Ectodermal cell (in vitro differentiated cells): ENCODE measurements around the gene GNG7.
"Not testable (repeated sequence)": the region's sequence is repeated elsewhere in the genome, so short reads cannot be mapped to it uniquely, and the experiment has no call there.

Experiments
- H3K27ac ChIP-seq: 2 replicates; pipeline ENCODE4 v1.7.0; 2013; ENCODE audit warnings: mild to moderate bottlenecking, low read depth, low read length; ENCODE audit not compliant: insufficient read depth, poor library complexity, severe bottlenecking
- H3K27me3 ChIP-seq: 2 replicates; pipeline ENCODE4 v1.7.0; 2013; ENCODE audit warnings: mild to moderate bottlenecking, low read length; ENCODE audit not compliant: insufficient read depth, control insufficient read depth, poor library complexity, severe bottlenecking
- H3K36me3 ChIP-seq: one replicate; pipeline ENCODE4 v1.7.0; 2013; ENCODE audit warnings: low read length; ENCODE audit not compliant: control insufficient read depth, insufficient read depth
- H3K4me1 ChIP-seq: one replicate; pipeline ENCODE4 v1.7.0; 2013; ENCODE audit warnings: low read length; ENCODE audit not compliant: control insufficient read depth, insufficient read depth
- H3K4me3 ChIP-seq: 2 replicates; pipeline ENCODE4 v1.7.0; 2013; ENCODE audit warnings: low read depth, low read length, control low read depth; ENCODE audit not compliant: insufficient read depth
- H3K9me3 ChIP-seq: 2 replicates; pipeline ENCODE4 v1.7.0; 2013; ENCODE audit warnings: mild to moderate bottlenecking, low read length, moderate library complexity; ENCODE audit not compliant: control insufficient read depth
- WGBS, 2 experiments: methylation state at CpG; one replicate each; pipeline ENCODE4 v1.1.7; 2013; ENCODE audit warnings: missing lambda C conversion rate in 2 of 2; 5-methylcytosine and 5-hydroxymethylcytosine counted together

The GNG7 gene

DNA sequence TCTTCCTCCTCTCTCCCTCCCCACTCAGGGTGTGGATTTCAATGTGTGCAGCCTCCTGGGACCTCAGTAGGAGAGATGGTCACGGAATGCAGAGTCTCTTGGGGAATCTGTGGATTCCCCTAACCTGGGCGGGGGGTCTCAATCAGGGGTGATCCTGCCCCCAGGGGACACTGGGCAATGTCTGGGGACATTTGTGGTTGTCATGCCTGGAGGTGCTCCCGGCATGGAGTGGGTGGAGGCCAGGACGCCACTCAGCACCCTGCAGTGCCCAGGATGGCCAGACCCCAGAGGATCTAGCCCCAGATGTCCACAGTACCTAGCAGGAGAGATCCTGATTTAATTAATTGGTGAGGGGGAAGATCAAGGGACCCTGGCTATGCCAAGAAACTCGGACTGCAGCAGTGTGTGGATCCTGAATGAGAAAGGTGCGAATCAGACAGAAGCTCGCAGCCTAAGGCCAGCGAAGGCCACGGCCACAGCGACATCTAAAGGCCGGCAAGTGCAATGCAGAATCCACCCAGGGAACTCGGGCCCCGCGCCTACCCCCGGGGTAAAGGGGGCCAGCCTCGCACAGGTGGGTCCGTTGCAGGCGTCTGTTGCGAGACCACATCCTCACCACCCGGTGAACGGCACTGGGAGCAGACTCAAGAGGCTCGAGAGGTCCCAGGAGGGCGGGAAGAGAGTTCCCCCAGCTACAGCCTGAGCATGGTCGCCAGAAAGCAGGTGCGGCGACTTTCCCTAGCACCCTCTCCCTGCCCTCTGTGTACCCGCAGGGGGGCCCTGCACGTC lies 88.8 kb downstream of the GNG7 start:
- H3K36me3 ChIP-seq = no peaks in the 10 kb centered on the region
- peaks cover 3% of the 10 kb centered on the region for H3K27me3 ChIP-seq
- no peaks in the 10 kb centered on the region for H3K4me1 ChIP-seq
- WGBS, 2 experiments = 29 to 31% methylated on average over 28 of the region's 28 CpGs
- H3K4me3 ChIP-seq = no peak overlapping the region
- H3K27ac ChIP-seq = no peak overlapping the region
- H3K9me3 ChIP-seq = no peaks in the 10 kb centered on the region

DNA sequence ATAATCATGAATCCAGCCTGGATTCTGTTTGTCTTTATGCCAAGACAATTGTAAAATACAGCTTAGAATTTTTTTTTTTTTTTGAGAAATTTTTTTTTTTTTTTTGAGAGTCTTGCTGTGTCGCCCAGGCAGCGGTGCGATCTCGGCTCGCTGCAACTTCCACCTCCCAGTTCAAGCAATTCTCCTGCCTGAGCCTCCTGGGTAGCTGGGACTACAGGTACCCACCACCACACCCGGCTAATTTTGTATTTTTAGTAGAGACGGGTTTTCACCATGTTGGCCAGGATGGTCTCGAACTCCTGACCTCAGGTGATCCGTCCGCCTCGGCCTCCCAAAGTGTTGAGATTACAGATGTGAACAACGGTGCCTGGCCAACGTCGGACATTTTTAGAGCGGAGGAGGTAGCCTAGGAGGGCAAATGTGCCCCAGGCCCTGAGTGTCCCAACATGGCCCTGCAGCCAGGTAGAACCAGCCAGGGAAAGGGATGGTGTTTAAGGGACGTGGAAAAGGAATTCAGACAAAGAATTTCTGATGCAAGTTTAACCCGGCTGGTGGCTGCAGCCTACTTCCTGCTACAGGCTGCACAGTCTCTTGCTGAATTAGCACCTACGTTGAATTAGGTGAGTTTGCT lies 89.8 kb downstream of the GNG7 start:
- WGBS, 2 experiments = 86 to 87% methylated on average over 18 of the region's 18 CpGs
- Histone ChIP-seq H3K36me3 (no peaks in the 10 kb centered on the region), H3K27me3 (peaks cover 3% of the 10 kb centered on the region), H3K4me1 (no peaks in the 10 kb centered on the region), H3K9me3 (no peaks in the 10 kb centered on the region), H3K27ac (no peak overlapping the region), H3K4me3 (no peak overlapping the region)

DNA sequence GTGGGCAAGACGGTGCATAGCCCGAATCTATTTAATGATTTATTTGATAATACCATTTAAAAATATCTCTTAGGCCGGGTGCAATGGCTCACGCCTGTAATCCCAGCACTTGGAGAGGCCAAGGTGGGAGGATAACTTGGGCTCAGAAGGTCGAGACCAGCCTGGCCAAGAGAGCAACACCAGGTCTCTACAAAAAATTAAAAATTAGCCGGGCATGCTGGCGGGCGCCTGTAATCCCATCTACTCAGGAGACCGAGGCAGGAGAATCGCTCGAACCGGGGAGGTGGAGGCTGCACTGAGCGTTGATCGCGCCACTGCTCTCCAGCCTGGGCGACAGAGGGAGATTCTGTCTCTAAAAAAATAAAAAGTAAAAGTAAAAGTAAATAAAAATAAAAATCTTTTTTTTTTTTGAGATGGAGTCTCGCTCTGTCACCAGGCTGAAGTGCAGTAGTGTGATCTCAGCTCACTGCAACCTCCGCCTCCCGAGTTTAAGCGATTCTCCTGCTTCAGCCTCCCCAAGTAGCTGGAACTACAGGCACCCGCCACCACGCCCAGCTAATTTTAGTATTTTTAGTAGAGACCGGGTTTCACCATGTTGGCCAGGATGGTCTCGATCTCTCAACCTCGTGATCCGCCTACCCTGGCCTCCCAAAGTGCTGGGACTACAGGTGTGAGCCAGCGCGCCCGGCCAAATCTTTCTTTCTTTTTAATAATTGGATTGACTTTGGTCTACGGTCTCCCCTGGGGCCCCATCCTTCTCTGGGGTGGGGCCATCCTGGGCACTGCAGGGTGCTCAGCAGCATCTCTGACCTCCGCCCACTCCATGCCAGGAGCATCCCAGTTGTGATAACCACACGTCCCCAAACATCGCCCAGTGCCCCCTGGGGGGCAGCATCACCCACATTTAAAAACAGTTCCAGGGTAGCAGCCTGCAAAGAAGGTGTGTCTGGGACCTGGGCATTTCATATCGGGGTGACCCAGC lies 90.7 kb downstream of the GNG7 start:
- no peak overlapping the region for H3K4me3 ChIP-seq
- H3K4me1 ChIP-seq = no peaks in the 10 kb centered on the region
- WGBS, 2 experiments = 77 to 83% methylated on average over 31 to 33 of the region's 34 CpGs
- no peaks in the 10 kb centered on the region for H3K9me3 ChIP-seq
- no peak overlapping the region for H3K27ac ChIP-seq
- no peaks in the 10 kb centered on the region for H3K36me3 ChIP-seq
- peaks cover 3% of the 10 kb centered on the region for H3K27me3 ChIP-seq

DNA sequence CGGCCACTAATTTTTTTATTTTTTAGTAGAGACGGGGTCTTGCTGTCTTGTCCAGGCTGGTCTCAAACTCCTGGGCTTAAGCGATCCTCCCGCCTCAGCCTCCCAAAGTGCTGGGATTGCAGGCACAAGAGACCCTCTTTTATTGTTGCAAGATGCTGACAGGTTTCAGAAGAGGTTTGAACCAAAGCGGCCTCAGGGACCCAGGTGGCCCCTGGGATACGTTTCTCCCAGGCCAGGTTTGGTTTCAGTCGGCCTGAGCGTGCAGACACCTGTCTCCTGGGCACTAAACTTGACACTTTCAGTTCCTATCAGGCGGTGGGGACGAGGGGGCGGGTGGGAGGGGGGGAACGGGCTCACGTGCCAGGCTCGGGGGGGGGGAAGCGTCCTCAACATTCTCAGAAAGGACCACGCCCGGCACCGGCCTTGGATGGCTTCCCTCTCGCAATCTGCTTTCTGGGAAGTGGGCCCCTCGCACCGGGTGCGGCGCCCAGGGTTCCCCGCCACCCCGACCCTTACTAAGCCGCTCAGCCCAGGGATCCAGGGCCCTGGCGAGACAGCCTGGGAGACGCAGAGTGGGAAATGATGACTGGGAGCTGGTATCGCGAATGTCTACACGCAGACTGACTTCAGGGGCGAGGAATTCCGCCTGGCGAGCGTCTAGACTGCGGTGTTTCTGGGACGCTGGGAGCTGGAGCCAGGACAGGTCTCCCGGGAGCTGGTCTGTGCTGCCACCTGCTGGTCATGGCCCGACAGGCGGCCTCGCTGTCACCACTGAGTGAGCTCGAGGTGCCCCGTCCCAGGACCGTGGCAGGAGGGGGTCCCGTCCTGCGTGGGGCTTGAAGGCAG lies 91.6 kb downstream of the GNG7 start:
- no peaks in the 10 kb centered on the region for H3K9me3 ChIP-seq
- H3K4me3 ChIP-seq = peak overlapping the region; percentile 20
- no peaks in the 10 kb centered on the region for H3K36me3 ChIP-seq
- 21 to 22% methylated on average over 46 of the region's 46 CpGs for WGBS, 2 experiments
- no peaks in the 10 kb centered on the region for H3K4me1 ChIP-seq
- H3K27me3 ChIP-seq = peaks cover 3% of the 10 kb centered on the region
- no peak overlapping the region for H3K27ac ChIP-seq

DNA sequence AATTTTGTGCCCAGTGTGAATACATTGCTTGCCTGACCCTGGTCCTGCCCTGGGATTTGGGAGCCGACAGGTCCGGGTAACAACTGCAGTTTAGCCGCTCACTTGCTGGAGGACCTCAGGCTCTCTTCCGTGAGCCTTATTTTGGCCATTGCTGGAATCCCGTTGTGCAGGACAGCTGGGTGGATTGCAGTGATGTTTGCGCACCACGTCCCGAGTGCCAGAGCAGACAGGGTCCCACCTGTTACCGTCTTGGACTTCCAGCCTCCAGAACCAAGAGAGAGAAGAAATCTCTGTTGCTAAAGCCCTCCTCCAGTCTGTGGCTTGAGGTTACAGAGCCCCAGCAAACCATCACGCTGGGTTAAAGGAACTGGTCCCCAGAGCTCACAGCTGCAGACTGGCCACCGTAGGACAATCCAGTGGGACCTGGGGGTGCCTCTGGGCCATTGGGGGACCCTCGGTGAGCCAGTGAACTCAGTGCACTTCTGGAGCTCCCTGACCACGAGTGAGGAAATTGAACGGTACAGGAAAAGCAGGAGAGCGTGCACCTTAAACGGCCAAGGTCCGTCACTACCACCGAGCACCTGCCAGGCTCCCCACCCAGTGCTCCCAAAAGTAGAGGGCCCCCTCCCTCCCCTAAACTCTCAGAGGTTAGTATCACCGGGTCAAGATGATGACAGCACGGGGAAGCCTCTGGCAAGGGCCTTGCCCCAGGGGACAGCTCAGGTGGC lies 92.9 kb downstream of the GNG7 start:
- H3K36me3 ChIP-seq = no peaks in the 10 kb centered on the region
- peaks cover 3% of the 10 kb centered on the region for H3K27me3 ChIP-seq
- H3K27ac ChIP-seq = no peak overlapping the region
- 90 to 91% methylated on average over 20 of the region's 20 CpGs for WGBS, 2 experiments
- H3K9me3 ChIP-seq = no peaks in the 10 kb centered on the region
- H3K4me3 ChIP-seq = no peak overlapping the region
- no peaks in the 10 kb centered on the region for H3K4me1 ChIP-seq

DNA sequence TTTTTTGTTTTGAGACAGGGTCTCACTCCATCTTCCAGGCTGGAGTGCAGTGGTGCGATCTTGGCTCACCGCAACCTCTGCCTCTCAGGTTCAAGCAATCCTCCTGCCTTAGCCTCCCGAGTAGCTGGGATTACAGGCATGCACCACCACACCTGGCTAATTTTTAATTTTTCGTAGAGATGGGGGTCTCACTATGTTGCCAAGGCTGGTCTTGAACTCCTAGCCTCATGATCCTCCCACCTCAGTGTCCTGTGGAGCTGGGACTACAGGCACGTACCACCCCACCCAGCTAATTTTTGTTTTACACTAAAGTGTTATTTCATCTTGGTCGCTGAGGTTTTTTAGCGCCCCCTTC lies 93.5 kb downstream of the GNG7 start:
- not testable (repeated sequence) for H3K4me3 ChIP-seq, H3K27me3 ChIP-seq, H3K27ac ChIP-seq, H3K4me1 ChIP-seq, H3K9me3 ChIP-seq, H3K36me3 ChIP-seq
- 89 to 90% methylated on average over 7 of the region's 7 CpGs for WGBS, 2 experiments

DNA sequence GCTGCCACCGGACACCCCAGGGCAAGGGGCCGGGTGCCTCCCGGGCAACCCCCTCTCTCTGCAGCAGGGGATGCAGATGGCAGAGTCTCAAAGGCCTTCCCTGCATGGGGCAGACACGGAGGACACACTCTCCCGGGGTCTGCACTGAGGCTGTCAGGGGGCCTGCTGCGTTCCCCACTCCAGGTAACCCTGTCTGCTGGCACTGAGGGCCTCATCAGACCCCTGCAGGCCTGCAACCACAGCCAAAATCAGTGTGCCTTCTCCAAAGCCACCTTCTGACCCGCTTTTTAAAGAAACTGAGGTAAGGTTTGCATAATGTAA lies 93.9 kb downstream of the GNG7 start:
- no peaks in the 10 kb centered on the region for H3K36me3 ChIP-seq
- H3K9me3 ChIP-seq = no peaks in the 10 kb centered on the region
- no peak overlapping the region for H3K27ac ChIP-seq
- peaks cover 2% of the 10 kb centered on the region for H3K27me3 ChIP-seq
- no peak overlapping the region for H3K4me3 ChIP-seq
- 76 to 80% methylated on average over 7 of the region's 7 CpGs for WGBS, 2 experiments
- no peaks in the 10 kb centered on the region for H3K4me1 ChIP-seq

DNA sequence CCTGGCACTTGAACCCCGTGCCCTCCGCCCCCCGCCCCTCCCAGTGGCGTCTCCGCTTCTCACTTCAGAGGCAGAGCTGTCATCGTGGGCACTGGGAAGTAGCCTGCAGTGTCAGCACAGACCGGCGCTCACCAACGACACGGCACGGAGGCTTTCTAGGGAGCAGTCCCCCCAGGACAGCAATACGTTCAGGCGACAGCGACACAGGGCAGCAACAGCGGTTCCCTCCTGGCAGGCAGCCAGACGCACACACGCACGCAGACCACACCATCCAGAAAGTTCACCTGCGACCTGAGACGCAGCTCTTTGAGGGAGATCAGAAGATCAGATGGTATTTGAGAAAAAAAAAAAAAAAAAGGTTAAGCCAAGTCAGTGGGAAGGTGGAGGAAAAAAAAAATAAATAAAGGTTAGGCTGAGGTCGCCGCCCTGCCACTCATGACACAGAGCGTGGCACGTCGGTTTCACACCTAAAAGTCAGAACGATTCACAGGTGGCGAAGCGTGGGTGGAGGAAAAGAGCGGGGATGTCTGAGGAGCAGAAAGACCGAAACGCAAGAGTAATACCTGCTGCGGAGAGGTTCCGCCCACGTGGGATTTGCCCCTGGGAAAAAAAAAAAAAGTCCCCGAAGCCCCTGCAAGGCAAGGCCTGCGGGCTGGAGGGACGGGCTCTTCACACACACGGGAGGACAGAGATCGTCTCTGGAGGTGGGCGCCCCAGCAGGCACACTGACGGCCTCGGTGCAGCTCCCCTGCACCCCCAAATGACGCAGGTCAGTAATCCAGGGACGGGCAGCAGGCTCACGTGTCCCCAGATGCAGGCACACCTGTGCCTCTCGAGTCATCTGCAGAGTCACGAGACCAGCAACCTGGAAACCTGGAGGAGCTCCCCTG lies 94.5 kb downstream of the GNG7 start:
- WGBS, 2 experiments = 81 to 83% methylated on average over 47 of the region's 47 CpGs
- Histone ChIP-seq H3K4me1 (no peaks in the 10 kb centered on the region), H3K27me3 (peaks cover 6% of the 10 kb centered on the region), H3K9me3 (no peaks in the 10 kb centered on the region), H3K36me3 (no peaks in the 10 kb centered on the region), H3K27ac (no peak overlapping the region), H3K4me3 (no peak overlapping the region)

DNA sequence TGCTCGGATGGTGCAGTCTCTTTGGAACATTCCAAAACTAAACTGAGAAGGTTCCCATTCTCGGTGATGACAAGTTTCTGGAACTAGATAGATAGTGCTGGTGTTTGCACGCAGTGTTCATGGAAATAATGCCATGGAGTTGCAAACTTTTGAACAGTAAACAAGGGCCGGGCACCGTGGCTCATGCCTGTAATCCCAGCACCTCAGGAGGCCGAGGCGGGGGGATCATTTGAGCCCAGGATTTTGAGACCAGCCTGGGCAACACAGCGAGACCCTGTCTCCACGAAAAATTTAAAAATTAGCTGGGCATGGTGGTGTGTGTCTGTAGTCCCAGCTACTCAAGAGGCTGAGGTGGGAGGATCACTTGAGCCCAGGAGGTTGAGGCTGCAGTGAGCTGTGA lies 95.7 kb downstream of the GNG7 start:
- not testable (repeated sequence) for H3K27me3 ChIP-seq, H3K36me3 ChIP-seq, H3K27ac ChIP-seq, H3K4me1 ChIP-seq, H3K4me3 ChIP-seq, H3K9me3 ChIP-seq
- WGBS, 2 experiments = 81 to 84% methylated on average over 9 of the region's 9 CpGs
